ENCODE results near the gene MARCKS.

MARCKS gene

GRCh38 chr6:113848811-113849210 is 8.3 kb upstream of the MARCKS start:
- no peak for DNase-seq (ENCODE audit: low read depth in 1 of 2, low spot score in 1 of 2)

GRCh38 chr6:113853252-113853651 is 3.9 kb upstream of the MARCKS start:
- DNase-seq (ENCODE audit: low read depth in 1 of 2, low spot score in 1 of 2), result no peak

GRCh38 chr6:113854531-113855499 is 2.3 kb upstream of the MARCKS start:
- DNase-seq (ENCODE audit: low read depth in 1 of 2, low spot score in 1 of 2), result no peak

GRCh38 chr6:113855500-113856374 is 1.4 kb upstream of the MARCKS start:
- no peak for DNase-seq (ENCODE audit: low read depth in 1 of 2, low spot score in 1 of 2)

- DNase-seq (ENCODE audit: low read depth in 1 of 2, low spot score in 1 of 2), result no peak
Measured at GRCh38 chr6:113856375-113856624, 845 bp upstream of the MARCKS start.

GRCh38 chr6:113857556-113858479 is 673 bp downstream of the MARCKS start:
- no peak for DNase-seq (ENCODE audit: low read depth in 1 of 2, low spot score in 1 of 2)

GRCh38 chr6:113858480-113859348 is 1.6 kb downstream of the MARCKS start:
- peak; percentile 23 to 69 for DNase-seq (ENCODE audit: low read depth in 1 of 2, low spot score in 1 of 2)

GRCh38 chr6:113859349-113860180 is 2.4 kb downstream of the MARCKS start:
- no peak for DNase-seq (ENCODE audit: low read depth in 1 of 2, low spot score in 1 of 2)

GRCh38 chr6:113860181-113860955 is 3.2 kb downstream of the MARCKS start:
- DNase-seq (ENCODE audit: low read depth in 1 of 2, low spot score in 1 of 2), result no peak

- no peak for DNase-seq (ENCODE audit: low read depth in 1 of 2, low spot score in 1 of 2)
Measured at GRCh38 chr6:113862112-113862511, 5.0 kb downstream of the MARCKS start.

GRCh38 chr6:113870917-113871316 is 13.8 kb downstream of the MARCKS start:
- no peak for DNase-seq (ENCODE audit: low read depth in 1 of 2, low spot score in 1 of 2)

GRCh38 chr6:113871975-113872374 is 14.8 kb downstream of the MARCKS start:
- DNase-seq (ENCODE audit: low read depth in 1 of 2, low spot score in 1 of 2), result no peak

GRCh38 chr6:113873043-113873667 is 16.0 kb downstream of the MARCKS start:
- DNase-seq (ENCODE audit: low read depth in 1 of 2, low spot score in 1 of 2), result no peak

GRCh38 chr6:113875470-113875869 is 18.3 kb downstream of the MARCKS start:
- no peak for DNase-seq (ENCODE audit: low read depth in 1 of 2, low spot score in 1 of 2)

- DNase-seq (ENCODE audit: low read depth in 1 of 2, low spot score in 1 of 2), result no peak
Measured at GRCh38 chr6:113876695-113877094, 19.6 kb downstream of the MARCKS start.

- no peak for DNase-seq (ENCODE audit: low read depth in 1 of 2, low spot score in 1 of 2)
Measured at GRCh38 chr6:113879186-113880096, 22.3 kb downstream of the MARCKS start.

- no peak for DNase-seq (ENCODE audit: low read depth in 1 of 2, low spot score in 1 of 2)
Measured at GRCh38 chr6:113881478-113881980, 24.4 kb downstream of the MARCKS start.

Data from stimulated activated CD4-positive, alpha-beta T cell treated with anti-CD3 and anti-CD28 coated beads, Interleukin-15, amount 100 ng/mL, for 1 hour (primary cell).